ENCODE results near the gene BDKRB2.
"Not testable (repeated sequence)": the region's sequence is repeated elsewhere in the genome, so short reads cannot be mapped to it uniquely, and the experiment has no call there.

The BDKRB2 gene

GRCh38 chr14:96229315-96229714 lies 24.7 kb downstream of the BDKRB2 start:
- DNase-seq = no peak

GRCh38 chr14:96231056-96231455 lies 26.4 kb downstream of the BDKRB2 start:
- DNase-seq = no peak

- DNase-seq = no peak
These were observed 27.0 kb downstream of the BDKRB2 start for GRCh38 chr14:96231526-96232130.

GRCh38 chr14:96232506-96232905 lies 27.9 kb downstream of the BDKRB2 start:
- no peak for DNase-seq

- DNase-seq = no peak
These were observed 29.0 kb downstream of the BDKRB2 start for GRCh38 chr14:96233661-96234060.

- DNase-seq = no peak
These were observed 30.8 kb downstream of the BDKRB2 start for GRCh38 chr14:96235426-96235825.

GRCh38 chr14:96237641-96238040 lies 33.0 kb downstream of the BDKRB2 start:
- DNase-seq = no peak

- no peak for DNase-seq
These were observed 34.1 kb downstream of the BDKRB2 start for GRCh38 chr14:96238676-96239265.

- no peak for DNase-seq
These were observed 35.1 kb downstream of the BDKRB2 start for GRCh38 chr14:96239711-96240141.

GRCh38 chr14:96240641-96241040 lies 36.0 kb downstream of the BDKRB2 start:
- no peak for DNase-seq

GRCh38 chr14:96242126-96242525 lies 37.5 kb downstream of the BDKRB2 start:
- DNase-seq = no peak

- no peak for DNase-seq
These were observed 39.1 kb downstream of the BDKRB2 start for GRCh38 chr14:96243785-96244184.

- DNase-seq = not testable (repeated sequence)
These were observed 40.4 kb downstream of the BDKRB2 start for GRCh38 chr14:96245074-96245473.

GRCh38 chr14:96245710-96246538 lies 41.3 kb downstream of the BDKRB2 start:
- no peak for DNase-seq

- DNase-seq = no peak
These were observed 41.9 kb downstream of the BDKRB2 start for GRCh38 chr14:96246539-96246847.

GRCh38 chr14:96247031-96247430 lies 42.4 kb downstream of the BDKRB2 start:
- DNase-seq = no peak

- no peak for DNase-seq
These were observed 44.4 kb downstream of the BDKRB2 start for GRCh38 chr14:96249029-96249428.

GRCh38 chr14:96250485-96250884 lies 45.8 kb downstream of the BDKRB2 start:
- no peak for DNase-seq

GRCh38 chr14:96251656-96252155 lies 47.1 kb downstream of the BDKRB2 start:
- DNase-seq = no peak

GRCh38 chr14:96252323-96252998 lies 47.8 kb downstream of the BDKRB2 start:
- DNase-seq = no peak

- DNase-seq = no peak
These were observed 48.4 kb downstream of the BDKRB2 start for GRCh38 chr14:96252999-96253539.

- DNase-seq = no peak
These were observed 50.0 kb downstream of the BDKRB2 start for GRCh38 chr14:96254687-96255086.
